H1 (cell line): ENCODE measurements around the gene CHD6. TPM values are rescaled to one million over a fixed set of nuclear protein-coding genes. Genes with fewer than 3 reads are reported as not detected.

Experiments used
- CTCF ChIA-PET: fragments of 300-600 bp; sonication (Branson Sonifier 250); formaldehyde crosslinking; loops from one replicate; lab custom pipeline; 2021; ENCODE audit not compliant: partially characterized antibody; lab: Charles Lee
- POLR2A ChIA-PET: fragments of 300-600 bp; sonication (Branson Sonifier 250); formaldehyde crosslinking; loops from one replicate; lab custom pipeline; 2021; ENCODE audit warnings: inconsistent platforms; ENCODE audit not compliant: partially characterized antibody; lab: Charles Lee
- DNase-seq, 2 experiments: peaks; one replicate each; pipeline versions ENCODE4 v3.0.0 to v3.0.0-alpha.2; 2010 to 2022; ENCODE audit warnings: low spot score in 2 of 2, low read depth in 1 of 2, mixed read lengths in 1 of 2
- FAIRE-seq: peaks from 2 replicates; lab custom pipeline; 2011; peaks lifted over from hg19 to GRCh38; lab: Jason Lieb, UNC
- H2AFZ ChIP-seq: 2 replicates; pipeline ENCODE4 v1.8.1; 2012; ENCODE audit warnings: low read length, inconsistent platforms
- H2AK5ac ChIP-seq: 2 replicates; pipeline ENCODE4 v1.6.1; 2013; ENCODE audit warnings: low read depth, low read length
- H2BK120ac ChIP-seq: replicated peaks from 2 replicates; pipeline ENCODE3; 2013; ENCODE audit warnings: low read depth, low read length, inconsistent platforms
- H2BK12ac ChIP-seq: 2 replicates; pipeline ENCODE4 v1.6.1; 2013; ENCODE audit warnings: low read depth, low read length
- H2BK15ac ChIP-seq: 2 replicates; pipeline ENCODE4 v1.6.1; 2013; ENCODE audit warnings: low read length
- H2BK20ac ChIP-seq: 2 replicates; pipeline ENCODE4 v1.6.1; 2013; ENCODE audit warnings: low read length
- H2BK5ac ChIP-seq: 2 replicates; pipeline ENCODE4 v1.6.1; 2013; ENCODE audit warnings: low read depth, low read length
- H3K14ac ChIP-seq: 2 replicates; pipeline ENCODE4 v1.6.1; 2013; ENCODE audit warnings: inconsistent platforms; ENCODE audit not compliant: insufficient read length
- H3K18ac ChIP-seq: 2 replicates; pipeline ENCODE4 v1.6.1; 2013; ENCODE audit warnings: low read length; ENCODE audit errors: extremely low read depth
- H3K23ac ChIP-seq: 2 replicates; pipeline ENCODE4 v1.6.1; 2013; ENCODE audit warnings: inconsistent platforms; ENCODE audit not compliant: insufficient read length
- H3K23me2 ChIP-seq: 2 replicates; pipeline ENCODE4 v1.6.1; 2013; ENCODE audit warnings: low read depth, low read length
- H3K27ac ChIP-seq: 2 replicates; pipeline ENCODE4 v1.6.1; 2011; ENCODE audit warnings: low read depth, low read length, inconsistent platforms
- H3K27me3 ChIP-seq, 4 experiments: replicated peaks in 1 of 4; 1 replicate in 1 of 4; 2 replicates in 3 of 4; pipeline versions ENCODE4 v1.6.1 to v1.8.1; 2011 to 2013; ENCODE audit warnings: low read length in 3 of 4, mild to moderate bottlenecking in 3 of 4, inconsistent platforms in 2 of 4, mixed read lengths in 2 of 4, moderate library complexity in 1 of 4; ENCODE audit not compliant: control insufficient read depth in 3 of 4, insufficient read depth in 3 of 4; ENCODE audit errors: extremely low read depth in 1 of 4
- H3K36me3 ChIP-seq, 4 experiments: 2 replicates each; pipeline versions ENCODE4 v1.6.1 to v1.8.1; 2011 to 2013; ENCODE audit warnings: mild to moderate bottlenecking in 4 of 4, low read length in 3 of 4, moderate library complexity in 2 of 4, control low read depth in 1 of 4, inconsistent platforms in 1 of 4; ENCODE audit not compliant: insufficient read depth in 4 of 4, control insufficient read depth in 2 of 4
- H3K4ac ChIP-seq: replicated peaks from 2 replicates; pipeline ENCODE3; 2013; ENCODE audit warnings: low read length, low read depth, mixed read lengths, inconsistent platforms; ENCODE audit not compliant: insufficient read length
- H3K4me1 ChIP-seq, 4 experiments: replicated peaks in 1 of 4; 1 replicate in 1 of 4; 2 replicates in 3 of 4; pipeline versions ENCODE4 v1.6.1 to v1.8.1; 2011 to 2013; ENCODE audit warnings: low read length in 3 of 4, inconsistent platforms in 2 of 4, mixed read lengths in 1 of 4; ENCODE audit not compliant: insufficient read depth in 4 of 4, control insufficient read depth in 3 of 4
- H3K4me2 ChIP-seq, 2 experiments: 2 replicates each; pipeline versions ENCODE4 v1.6.1 to v1.8.1; 2011 to 2013; ENCODE audit warnings: low read depth in 2 of 2, low read length in 2 of 2, control low read depth in 1 of 2, inconsistent platforms in 1 of 2, mild to moderate bottlenecking in 1 of 2; ENCODE audit not compliant: insufficient read depth in 1 of 2
- H3K4me3 ChIP-seq, 4 experiments: fragments of 200-600, 300-600 bp in 1 of 4; sonication (generic), shearing (Covaris generic), sonication (Bioruptor Twin) in 1 of 4; 2 replicates each; pipeline versions ENCODE4 v1.5.1 to v1.8.1; 2011 to 2016; ENCODE audit warnings: low read length in 4 of 4, low read depth in 3 of 4, control low read depth in 2 of 4, inconsistent platforms in 2 of 4, mild to moderate bottlenecking in 2 of 4, mixed read lengths in 1 of 4, moderate library complexity in 1 of 4; ENCODE audit not compliant: insufficient read depth in 2 of 4; ENCODE audit errors: extremely low read depth in 1 of 4
- H3K56ac ChIP-seq: replicated peaks from 2 replicates; pipeline ENCODE3; 2013; ENCODE audit warnings: low read depth, mild to moderate bottlenecking, mixed read lengths, low read length, inconsistent platforms; ENCODE audit not compliant: insufficient read length
- H3K79me1 ChIP-seq: 2 replicates; pipeline ENCODE4 v1.6.1; 2013; ENCODE audit warnings: low read depth, low read length, control low read depth
- H3K79me2 ChIP-seq, 2 experiments: 2 replicates each; pipeline versions ENCODE4 v1.6.1 to v1.8.1; 2012 to 2013; ENCODE audit warnings: low read length in 2 of 2, mild to moderate bottlenecking in 2 of 2, inconsistent platforms in 1 of 2; ENCODE audit not compliant: insufficient read depth in 2 of 2, control insufficient read depth in 1 of 2
- H3K9ac ChIP-seq, 4 experiments: replicated peaks in 1 of 4; 1 replicate in 1 of 4; 2 replicates in 3 of 4; pipeline versions ENCODE4 v1.6.1 to v1.8.1; 2011 to 2013; ENCODE audit warnings: low read depth in 3 of 4, low read length in 3 of 4, control low read depth in 2 of 4, mild to moderate bottlenecking in 2 of 4, moderate library complexity in 2 of 4, inconsistent platforms in 1 of 4; ENCODE audit errors: extremely low read depth in 1 of 4
- H3K9me3 ChIP-seq, 2 experiments: 2 replicates each; pipeline versions ENCODE4 v1.6.1 to v1.8.1; 2012 to 2013; ENCODE audit warnings: mild to moderate bottlenecking in 2 of 2, moderate library complexity in 2 of 2, control low read depth in 1 of 2, inconsistent platforms in 1 of 2, low read depth in 1 of 2, low read length in 1 of 2, mixed read lengths in 1 of 2; ENCODE audit not compliant: insufficient read depth in 2 of 2
- H4K20me1 ChIP-seq, 2 experiments: replicated peaks in 1 of 2; 2 replicates each; pipeline versions ENCODE3 to v1.8.1; 2011 to 2013; ENCODE audit warnings: inconsistent platforms in 2 of 2, low read length in 2 of 2, mild to moderate bottlenecking in 1 of 2; ENCODE audit not compliant: insufficient read depth in 2 of 2, control insufficient read depth in 1 of 2
- H4K5ac ChIP-seq: 2 replicates; pipeline ENCODE4 v1.6.1; 2013; ENCODE audit warnings: low read length, low read depth, mixed read lengths, inconsistent platforms; ENCODE audit not compliant: insufficient read length
- H4K8ac ChIP-seq: 2 replicates; pipeline ENCODE4 v1.8.0; 2013; ENCODE audit warnings: mild to moderate bottlenecking, moderate library complexity, low read length, inconsistent platforms; ENCODE audit not compliant: insufficient read depth; ENCODE audit errors: extremely low read depth
- H4K91ac ChIP-seq: replicated peaks from 2 replicates; pipeline ENCODE3; 2013; ENCODE audit warnings: low read length, mixed read lengths, inconsistent platforms; ENCODE audit not compliant: insufficient read length
- KDM1A ChIP-seq: fragments of 200-600, 300-600 bp; sonication (generic); IDR thresholded peaks from 2 replicates; pipeline ENCODE4 v1.7.1; 2016; ENCODE audit warnings: mild to moderate bottlenecking, low read length, borderline replicate concordance
- POU5F1 ChIP-seq: IDR thresholded peaks from 2 replicates; pipeline ENCODE4 v1.6.1; 2011; ENCODE audit warnings: low read depth, mild to moderate bottlenecking, low read length, moderate library complexity
- RAD21 ChIP-seq, 2 experiments: IDR thresholded peaks in 1 of 2; conservative IDR thresholded peaks in 1 of 2; 2 replicates each; pipeline ENCODE4 v1.6.1; 2011; ENCODE audit warnings: low read depth in 2 of 2, low read length in 2 of 2, improper control_type of control experiment in 1 of 2, inconsistent platforms in 1 of 2, mild to moderate bottlenecking in 1 of 2, moderate library complexity in 1 of 2
- RNF2 ChIP-seq: fragments of 200-900, 300-1000 bp; sonication (generic); IDR thresholded peaks from 2 replicates; pipeline ENCODE4 v1.7.1; 2016; ENCODE audit warnings: borderline replicate concordance, low read depth, mild to moderate bottlenecking, antibody characterized with exemption, low read length; ENCODE audit not compliant: poor library complexity, severe bottlenecking; ENCODE audit errors: missing control alignments
- WGBS, 2 experiments: shearing (Covaris generic) in 1 of 2; methylation state at CpG; one replicate each; pipeline versions ENCODE4 v1.1.6 to v1.1.7; 2013 to 2015; ENCODE audit warnings: low lambda C conversion rate in 2 of 2, mixed read lengths in 2 of 2, inconsistent platforms in 1 of 2, low coverage in 1 of 2, missing lambda C conversion rate in 1 of 2; ENCODE audit not compliant: insufficient replicate concordance in 2 of 2, insufficient coverage in 1 of 2, insufficient read length in 1 of 2; ENCODE audit errors: extremely low coverage in 1 of 2, missing lambda C conversion rate in 1 of 2; 5-methylcytosine and 5-hydroxymethylcytosine counted together
- polyA plus RNA-seq, 7 experiments: library from polyadenylated mRNA; depleted of rRNA in 3 of 7; stranded (reverse) in 5 of 7; unstranded in 2 of 7; fragments of >200 nt in 5 of 7; fragments of 200-250 nt in 2 of 7; gene quantifications; 1 replicate in 5 of 7; 2 replicates in 1 of 7; 4 replicates in 1 of 7; pipeline versions ENCODE4 v1.2.1 to v1.2.3, GENCODE V29; 2011 to 2013; ENCODE audit warnings: missing spikeins in 2 of 7, mixed read lengths in 2 of 7
- total RNA-seq: library from RNA; stranded (reverse); fragmentation: NEBNext Ultra II Directional; extraction: Animal tissue kit (Norgen Biotek cat#: 25700); gene quantifications from 2 replicates; pipeline ENCODE4 v1.2.1, GENCODE V29; 2021
- TF ChIP-seq, protein P1 (sequence below), 3 experiments: IDR thresholded peaks; 1 replicate in 2 of 3; 2 replicates in 1 of 3; pipeline versions ENCODE4 v1.5.1 to v1.6.1; 2011; ENCODE audit warnings: low read length in 3 of 3, mild to moderate bottlenecking in 3 of 3, inconsistent platforms in 2 of 3, low read depth in 1 of 3, moderate library complexity in 1 of 3; ENCODE audit not compliant: insufficient read depth in 1 of 3; ENCODE audit errors: control extremely low read depth in 1 of 3
- TF ChIP-seq, protein P2 (sequence below): IDR thresholded peaks from 2 replicates; pipeline ENCODE4 v1.6.1; 2011; ENCODE audit warnings: low read length, improper control_type of control experiment

Gene CHD6
- total and polyA plus RNA-seq, 2 of the 8 experiments (the other 6 are each of a cell fraction or from before 2014, with no cell fraction given) = 11.1 to 62.9 TPM

DNA sequence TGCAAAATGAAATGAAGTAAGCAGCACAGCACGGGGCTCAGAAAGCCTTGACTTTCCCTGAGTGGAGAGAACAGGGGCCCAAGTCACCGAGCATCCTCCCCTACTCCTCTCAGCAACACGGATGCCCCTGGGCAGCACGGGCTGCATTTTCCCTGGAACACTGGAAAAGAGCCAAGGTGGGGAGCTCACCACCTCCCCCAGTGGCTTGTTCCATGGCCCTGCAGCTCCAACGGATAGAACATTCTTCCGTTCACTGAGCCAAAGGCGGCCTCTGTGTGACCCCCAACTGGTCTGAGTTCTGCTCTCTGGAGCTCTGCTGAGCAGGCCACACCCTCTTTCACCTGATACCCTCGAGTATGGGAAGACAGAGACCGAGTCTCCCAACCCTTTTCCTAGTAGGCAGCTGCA is 230.7 kb downstream of the CHD6 start:
- Histone ChIP-seq H3K4me3 (no peak overlapping the region), H2AFZ (peak overlapping the region; percentile 46; the same call in 1 of the 2 replicates), H3K4ac (no peak overlapping the region), H3K4me1 (peaks cover 0 to 4% (median 1%) of the 10 kb centered on the region in 4 experiments; a peak in 2 of 7 replicates), H3K14ac (no peak overlapping the region), H2AK5ac (no peak overlapping the region), H4K8ac (no peak overlapping the region), H3K18ac (no peak overlapping the region), H2BK120ac (no peak overlapping the region), H3K56ac (no peak overlapping the region), H3K9ac (no peak overlapping the region), H3K4me2 (no peak overlapping the region), H3K9me3 (no peaks in the 10 kb centered on the region), H3K23me2 (no peaks in the 10 kb centered on the region), H2BK12ac (no peak overlapping the region), H3K79me1 (no peaks in the 10 kb centered on the region; the same call in 1 of the 2 replicates), H2BK15ac (no peak overlapping the region), H3K27ac (no peak overlapping the region), H4K91ac (no peak overlapping the region), H4K5ac (no peak overlapping the region), H4K20me1 (no peaks in the 10 kb centered on the region), H3K23ac (no peak overlapping the region), H2BK5ac (no peak overlapping the region), H3K36me3 (no peaks in the 10 kb centered on the region), H2BK20ac (no peak overlapping the region), H3K79me2 (no peaks in the 10 kb centered on the region), H3K27me3 (no peaks in the 10 kb centered on the region)
- FAIRE-seq (peak; percentile 24), DNase-seq (no peak)
- ChIA-PET CTCF (interaction anchor here (0.6 to 1.8 kb wide), 10 partner anchors 16 to 235 kb away, joined by 3 to 9 read pairs (median 4); partner anchors contain the start of gene EMILIN3), POLR2A (interaction anchor here (1.0 kb wide), 1 partner anchor 21 kb away, joined by 3 read pairs; the partner anchor contains the start of gene EMILIN3)
- TF ChIP-seq, protein P1, sequence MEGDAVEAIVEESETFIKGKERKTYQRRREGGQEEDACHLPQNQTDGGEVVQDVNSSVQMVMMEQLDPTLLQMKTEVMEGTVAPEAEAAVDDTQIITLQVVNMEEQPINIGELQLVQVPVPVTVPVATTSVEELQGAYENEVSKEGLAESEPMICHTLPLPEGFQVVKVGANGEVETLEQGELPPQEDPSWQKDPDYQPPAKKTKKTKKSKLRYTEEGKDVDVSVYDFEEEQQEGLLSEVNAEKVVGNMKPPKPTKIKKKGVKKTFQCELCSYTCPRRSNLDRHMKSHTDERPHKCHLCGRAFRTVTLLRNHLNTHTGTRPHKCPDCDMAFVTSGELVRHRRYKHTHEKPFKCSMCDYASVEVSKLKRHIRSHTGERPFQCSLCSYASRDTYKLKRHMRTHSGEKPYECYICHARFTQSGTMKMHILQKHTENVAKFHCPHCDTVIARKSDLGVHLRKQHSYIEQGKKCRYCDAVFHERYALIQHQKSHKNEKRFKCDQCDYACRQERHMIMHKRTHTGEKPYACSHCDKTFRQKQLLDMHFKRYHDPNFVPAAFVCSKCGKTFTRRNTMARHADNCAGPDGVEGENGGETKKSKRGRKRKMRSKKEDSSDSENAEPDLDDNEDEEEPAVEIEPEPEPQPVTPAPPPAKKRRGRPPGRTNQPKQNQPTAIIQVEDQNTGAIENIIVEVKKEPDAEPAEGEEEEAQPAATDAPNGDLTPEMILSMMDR (IDR thresholded peaks at IDR 0.05; ENCODE audit: control extremely low read depth in 1 of 3, insufficient read depth in 1 of 3, low read depth in 1 of 3, low read length in 3 of 3) = peak; percentile 1 to 59 (median 39); a peak in 3 of 4 replicates
- TF ChIP-seq RNF2 (no peak), POU5F1 (no peak), KDM1A (peak; percentile 42; the same call in 1 of the 2 replicates), RAD21 (IDR thresholded peaks at IDR 0.05 in 1 of 2, conservative IDR thresholded peaks at IDR 0.05 in 1 of 2; ENCODE audit: low read depth in 2 of 2, low read length in 2 of 2) (peak; percentile 30 to 36; a peak in 2 of 4 replicates)
- TF ChIP-seq, protein P2, sequence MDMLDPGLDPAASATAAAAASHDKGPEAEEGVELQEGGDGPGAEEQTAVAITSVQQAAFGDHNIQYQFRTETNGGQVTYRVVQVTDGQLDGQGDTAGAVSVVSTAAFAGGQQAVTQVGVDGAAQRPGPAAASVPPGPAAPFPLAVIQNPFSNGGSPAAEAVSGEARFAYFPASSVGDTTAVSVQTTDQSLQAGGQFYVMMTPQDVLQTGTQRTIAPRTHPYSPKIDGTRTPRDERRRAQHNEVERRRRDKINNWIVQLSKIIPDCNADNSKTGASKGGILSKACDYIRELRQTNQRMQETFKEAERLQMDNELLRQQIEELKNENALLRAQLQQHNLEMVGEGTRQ = no peak
- WGBS, 2 experiments = 46% methylated on average over 9 of the region's 9 CpGs; no CpG with 5 or more reads in 1 of the 2 experiments
